HL-60/S4 treated with retinoic acid at 250 ng/mL for 4 days and 3 days (cell line): ENCODE data around the gene MED27.

Experiments used
- in situ Hi-C: fragments of 300-500 bp; cut with MboI; formaldehyde crosslinking; loops from 2 replicates; pipeline ENCODE4 v1.7.0; 2022; ENCODE audit warnings: low sequenced_read_pairs

The MED27 gene

DNA sequence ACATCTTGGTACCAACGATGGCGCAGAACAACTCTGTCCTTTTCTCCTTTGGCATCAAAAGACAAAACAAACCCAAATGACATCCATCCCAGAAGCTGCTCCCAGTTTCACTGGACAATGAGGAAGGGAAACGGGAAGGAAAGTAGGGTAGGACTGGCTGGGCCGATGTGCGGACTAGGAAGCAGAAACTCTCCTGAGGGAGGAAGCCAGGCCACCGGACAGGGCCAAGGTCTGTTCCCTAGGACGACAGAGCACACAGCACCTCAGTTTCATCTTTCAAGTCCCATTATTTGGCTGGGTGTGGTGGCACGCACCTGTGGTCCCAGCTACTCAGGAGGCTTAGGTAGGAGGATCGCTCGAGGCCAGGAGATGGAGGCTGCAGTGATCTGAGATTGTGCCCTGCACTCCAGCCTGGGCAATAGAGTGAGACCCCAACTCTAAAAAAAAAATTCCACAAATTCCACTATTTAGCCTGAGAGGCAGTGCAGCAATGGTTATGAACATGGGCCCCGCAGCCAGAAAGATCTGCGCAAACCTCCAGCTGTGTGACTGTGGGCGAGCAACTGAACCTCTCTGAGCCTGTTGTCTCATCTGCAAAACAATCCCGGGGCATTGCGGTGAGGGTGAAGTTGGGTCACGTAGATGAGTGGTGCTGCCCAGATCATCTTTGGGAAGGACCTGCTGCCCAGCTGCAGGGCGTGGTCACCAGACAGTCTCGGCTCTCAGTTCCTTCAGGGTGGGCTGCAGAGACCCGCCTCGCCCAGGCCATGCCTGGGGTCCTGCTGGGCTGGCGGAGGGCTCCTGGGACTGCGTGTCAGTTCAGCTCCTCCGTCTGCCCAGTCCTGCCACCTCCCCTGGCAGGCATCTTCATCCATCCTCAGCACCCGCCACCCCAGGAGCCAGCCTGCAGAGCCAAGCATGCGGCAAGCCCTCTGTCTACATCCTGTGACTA lies 238.6 kb downstream of the MED27 start:
- in situ Hi-C loops: no loop called here

GRCh38 chr9:131840220-131840619 lies 239.4 kb downstream of the MED27 start:
- in situ Hi-C loops: no loop called here

- in situ Hi-C loops: no loop called here
Measured at GRCh38 chr9:131839281-131840084, 240.2 kb downstream of the MED27 start.

GRCh38 chr9:131838530-131839280 lies 241.0 kb downstream of the MED27 start:
- in situ Hi-C loops: no loop called here

- in situ Hi-C loops: no loop called here
Measured at GRCh38 chr9:131837836-131838235, 241.8 kb downstream of the MED27 start.

- in situ Hi-C loops: no loop called here
Measured at GRCh38 chr9:131837316-131837715, 242.4 kb downstream of the MED27 start.

DNA sequence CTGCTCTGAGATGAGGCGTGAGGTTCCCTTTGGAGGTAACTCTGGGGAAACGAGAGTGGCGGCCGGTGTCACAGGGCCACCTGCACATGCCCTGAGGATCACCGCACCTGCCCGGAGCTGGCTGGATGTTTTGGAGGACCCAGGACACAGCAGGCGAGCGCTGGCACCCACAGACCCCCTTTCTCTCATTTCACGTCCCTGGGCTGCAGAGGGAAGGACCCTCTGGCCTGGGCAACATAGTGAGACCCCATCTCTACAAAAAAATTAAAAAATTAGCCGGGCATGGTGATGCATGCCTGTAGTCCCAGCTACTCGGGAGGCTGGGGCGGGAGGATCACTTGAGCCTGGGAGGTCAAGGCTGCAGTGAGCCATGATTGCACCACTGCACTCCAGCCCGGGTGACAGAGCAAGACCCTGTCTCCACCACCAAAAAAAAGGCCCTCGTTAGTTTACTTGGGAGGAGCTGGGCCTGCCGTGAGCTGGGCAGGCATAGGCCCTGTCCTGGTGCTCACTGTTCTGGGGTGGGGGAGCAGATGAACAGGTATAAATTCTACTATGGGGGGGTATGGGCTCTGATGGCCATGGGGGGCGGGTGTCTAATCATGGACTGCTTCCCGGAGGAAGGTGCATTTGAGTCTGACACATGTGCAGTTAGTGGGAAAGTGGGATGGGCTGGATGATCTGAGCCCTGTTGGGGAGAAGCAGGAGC lies 242.9 kb downstream of the MED27 start:
- in situ Hi-C loops: no loop called here

DNA sequence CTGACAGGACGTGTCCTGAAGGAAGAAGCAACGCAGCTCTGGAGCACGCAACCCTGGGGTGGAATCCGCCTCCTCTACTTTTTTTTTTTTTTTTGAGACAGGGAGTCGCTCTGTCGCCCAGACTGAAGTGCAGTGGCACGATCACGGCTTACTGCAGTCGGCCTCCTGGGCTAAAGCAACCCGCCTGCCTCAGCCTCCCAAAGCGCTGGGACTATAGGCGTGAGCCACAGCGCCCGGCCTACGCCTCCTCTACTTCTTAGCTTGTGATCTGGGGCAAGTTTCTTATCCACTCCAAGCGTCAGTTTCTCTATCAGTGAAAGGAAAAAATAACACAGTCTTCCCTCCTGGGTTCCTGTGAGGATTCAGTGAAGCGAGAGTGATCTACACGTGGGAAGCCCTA lies 243.6 kb downstream of the MED27 start:
- in situ Hi-C loops: no loop called here

DNA sequence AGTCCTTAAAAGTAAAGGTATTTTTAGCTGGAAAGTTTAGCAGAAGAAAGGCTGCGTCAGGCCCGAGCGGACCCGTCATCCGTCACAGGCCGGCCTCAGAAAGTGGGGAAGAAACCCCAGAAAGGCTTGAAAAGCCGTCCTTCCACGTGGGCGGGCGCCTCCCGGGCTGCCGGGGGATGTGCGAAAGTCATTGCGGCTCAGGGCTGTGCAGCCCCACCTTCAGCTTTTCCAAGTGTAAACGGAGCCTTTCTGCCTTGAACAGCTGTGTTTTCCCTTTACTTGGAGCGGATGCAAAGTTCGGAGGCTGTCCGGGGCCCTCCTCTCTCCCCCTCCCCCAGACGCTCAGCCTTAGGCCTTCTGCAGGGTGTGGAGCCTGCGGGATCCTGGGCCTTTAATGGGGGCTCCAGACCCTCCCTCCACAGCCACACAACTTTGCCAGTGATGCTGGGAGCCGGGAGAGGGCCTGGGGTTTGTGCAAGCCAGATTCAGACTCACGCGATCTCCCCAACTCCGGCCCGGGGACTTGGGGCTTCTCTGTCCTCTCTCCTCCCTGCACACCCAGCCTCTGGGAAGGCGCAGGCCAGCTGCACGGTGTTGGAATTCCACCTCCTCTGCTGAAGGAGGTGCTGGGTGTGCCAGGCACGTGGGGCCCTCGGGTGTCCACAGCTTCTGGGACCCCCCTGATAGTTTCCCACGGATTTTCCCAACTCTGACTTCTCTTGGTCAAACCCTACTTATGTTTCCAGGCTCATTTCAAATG lies 244.3 kb downstream of the MED27 start:
- in situ Hi-C loops: no loop called here

DNA sequence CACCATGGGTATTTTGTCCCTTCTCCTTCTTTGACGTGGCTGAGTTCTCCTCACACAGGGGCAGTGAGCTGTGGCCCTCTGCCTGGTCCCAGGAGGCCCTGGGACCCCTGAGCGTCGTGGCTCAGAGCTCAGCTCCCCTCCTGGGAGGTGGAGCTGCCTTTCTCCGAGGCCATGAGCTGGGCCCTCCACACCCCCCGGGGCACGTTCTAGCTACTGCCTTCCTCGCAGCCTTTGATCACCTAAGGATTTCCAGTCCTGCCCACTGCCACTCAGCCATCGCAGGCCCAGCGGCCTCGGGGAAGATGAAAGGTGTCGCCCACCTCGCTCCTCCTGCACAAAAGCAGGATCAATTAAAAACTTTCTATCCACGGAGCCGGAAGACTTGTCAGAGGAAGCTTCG lies 244.9 kb downstream of the MED27 start:
- in situ Hi-C loops: no loop called here

- in situ Hi-C loops: no loop called here
Measured at GRCh38 chr9:131833906-131834305, 245.8 kb downstream of the MED27 start.

GRCh38 chr9:131833083-131833482 lies 246.6 kb downstream of the MED27 start:
- in situ Hi-C loops: no loop called here

- in situ Hi-C loops: no loop called here
Measured at GRCh38 chr9:131831380-131832165, 248.1 kb downstream of the MED27 start.

DNA sequence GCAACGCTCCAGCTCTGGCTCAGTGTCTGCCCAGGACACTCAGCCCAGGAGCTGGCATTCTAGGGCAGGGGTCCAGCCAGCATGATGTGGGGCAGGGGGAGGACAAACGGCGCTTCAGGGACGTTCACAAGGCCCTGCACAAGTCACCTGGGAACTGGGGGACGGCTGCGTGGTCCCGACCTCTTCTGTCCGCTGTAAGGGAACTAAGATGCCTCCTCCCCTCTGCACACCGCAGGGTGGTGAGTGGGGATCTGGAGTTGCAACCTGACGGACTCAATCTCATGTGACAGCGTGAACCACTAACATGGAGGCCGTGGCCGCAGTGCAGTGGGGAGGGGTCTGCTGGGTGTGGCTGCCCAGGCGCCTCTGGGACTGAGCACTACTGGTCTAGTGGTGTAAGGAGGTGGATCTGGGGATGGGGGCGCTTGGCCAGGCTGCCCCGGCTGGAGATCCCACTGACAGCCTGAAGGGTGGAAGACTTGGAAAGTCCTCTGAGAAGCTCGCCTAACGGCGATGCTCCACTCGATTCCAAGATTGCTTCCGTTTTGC lies 251.8 kb downstream of the MED27 start:
- in situ Hi-C loops: no loop called here

DNA sequence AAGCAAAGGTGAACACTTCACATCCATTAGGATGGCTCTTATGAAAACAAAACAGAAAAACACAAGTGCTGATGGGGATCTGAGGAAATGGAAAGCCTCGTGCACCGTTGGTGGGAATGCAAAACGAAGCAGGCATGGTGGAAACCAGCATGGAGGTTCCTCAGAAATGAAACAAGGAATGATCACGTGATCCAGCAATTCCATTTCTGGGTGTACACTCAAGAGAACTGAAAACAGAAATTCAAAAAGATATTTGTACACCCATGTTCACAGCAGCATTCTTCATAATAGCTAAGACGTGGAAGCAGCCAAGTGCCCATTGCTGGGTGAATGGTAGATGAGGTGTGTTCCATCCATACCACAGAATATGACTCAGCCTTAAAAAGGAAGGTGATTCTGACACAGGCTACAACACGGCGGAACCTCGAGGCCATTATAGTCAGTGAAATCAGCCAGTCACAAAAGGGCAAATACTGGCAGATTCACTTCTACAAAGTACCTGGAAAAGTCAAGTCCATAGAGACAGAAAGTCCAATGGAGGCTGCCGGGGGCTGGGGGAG lies 252.6 kb downstream of the MED27 start:
- in situ Hi-C loops: no loop called here

DNA sequence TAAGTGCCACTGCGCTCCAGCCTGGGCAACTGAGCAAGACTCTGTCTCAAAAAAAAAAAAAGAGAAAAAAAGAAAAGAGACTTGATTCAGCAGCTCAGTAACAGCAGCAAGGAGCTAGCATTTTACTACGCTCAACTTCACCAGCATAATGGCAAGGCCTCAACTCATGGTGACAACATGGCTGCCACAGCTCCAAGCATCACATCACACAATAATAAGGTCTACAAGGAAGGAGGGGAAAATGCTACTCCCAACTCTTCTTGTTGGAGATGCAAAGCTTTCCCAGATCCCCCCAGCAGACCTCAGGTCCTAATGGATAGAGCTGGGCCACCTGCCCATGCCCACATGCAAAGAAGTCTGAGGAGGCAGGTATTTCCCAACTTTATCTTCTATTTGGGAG lies 253.6 kb downstream of the MED27 start:
- in situ Hi-C loops: no loop called here

- in situ Hi-C loops: no loop called here
Measured at GRCh38 chr9:131824953-131825495, 254.6 kb downstream of the MED27 start.

DNA sequence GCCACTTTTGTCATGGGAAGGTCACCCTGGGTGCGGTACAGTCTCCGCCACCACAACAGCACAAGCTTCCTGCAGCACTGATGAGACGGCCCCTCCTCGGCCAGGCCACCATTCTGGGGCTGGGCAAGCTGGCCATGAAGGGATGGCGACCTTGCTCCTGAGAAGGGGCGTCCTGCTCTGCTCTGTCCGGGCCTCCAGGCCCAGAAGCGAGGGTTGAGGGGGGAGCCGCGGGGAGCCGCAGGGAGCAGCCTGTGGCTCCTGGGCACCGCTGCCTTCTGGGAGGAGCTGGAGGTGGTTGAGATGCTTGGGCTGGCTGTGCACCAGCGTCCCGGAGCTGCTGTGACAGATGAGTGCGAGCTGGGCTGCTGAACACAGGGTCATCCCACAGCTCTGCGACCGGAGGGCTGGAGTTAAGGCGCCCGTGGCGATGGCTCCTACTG lies 255.5 kb downstream of the MED27 start:
- in situ Hi-C loops: no loop called here
